ENCODE results near the gene DOCK7.

Gene DOCK7

GRCh38 chr1:62693123-62693522 is 4.9 kb upstream of the DOCK7 start:
- no peak overlapping the region for H3K4me3 Mint-ChIP-seq
- H3K36me3 Mint-ChIP-seq (ENCODE audit: low read depth) = peaks cover 39% of the 10 kb centered on the region
- peaks cover 6% of the 10 kb centered on the region for H3K9me3 Mint-ChIP-seq
- H3K27ac Mint-ChIP-seq = no peak overlapping the region
- peaks cover 2% of the 10 kb centered on the region for H3K27me3 Mint-ChIP-seq (ENCODE audit: low read depth, poor library complexity)
- no peak for TF ChIP-seq CTCF (IDR thresholded peaks at IDR 0.05)
- peaks cover 29% of the 10 kb centered on the region for H3K4me1 Mint-ChIP-seq
- DNase-seq = no peak

- Mint-ChIP-seq H3K27me3 (ENCODE audit: low read depth, poor library complexity) (no peaks in the 10 kb centered on the region), H3K4me1 (peaks cover 41% of the 10 kb centered on the region), H3K9me3 (peaks cover 6% of the 10 kb centered on the region), H3K36me3 (ENCODE audit: low read depth) (peaks cover 34% of the 10 kb centered on the region), H3K27ac (no peak overlapping the region), H3K4me3 (peak overlapping the region; percentile 38)
- no peak for TF ChIP-seq CTCF (IDR thresholded peaks at IDR 0.05)
- no peak for DNase-seq
These were observed 3.1 kb upstream of the DOCK7 start for GRCh38 chr1:62691062-62691844.

- Mint-ChIP-seq H3K9me3 (peaks cover 4% of the 10 kb centered on the region), H3K36me3 (ENCODE audit: low read depth) (peaks cover 36% of the 10 kb centered on the region), H3K27me3 (ENCODE audit: low read depth, poor library complexity) (no peaks in the 10 kb centered on the region), H3K4me3 (peak overlapping the region; percentile 99), H3K27ac (no peak overlapping the region), H3K4me1 (peaks cover 52% of the 10 kb centered on the region)
- no peak for TF ChIP-seq CTCF (IDR thresholded peaks at IDR 0.05)
- DNase-seq = no peak
These were observed 1.3 kb upstream of the DOCK7 start for GRCh38 chr1:62689524-62689923.

- no peak for DNase-seq
- H3K27me3 Mint-ChIP-seq (ENCODE audit: low read depth, poor library complexity) = no peaks in the 10 kb centered on the region
- peak overlapping the region; percentile 99 for H3K4me3 Mint-ChIP-seq
- H3K36me3 Mint-ChIP-seq (ENCODE audit: low read depth) = peaks cover 28% of the 10 kb centered on the region
- peak overlapping the region; percentile 92 for H3K27ac Mint-ChIP-seq
- H3K4me1 Mint-ChIP-seq = peaks cover 55% of the 10 kb centered on the region
- no peak for TF ChIP-seq CTCF (IDR thresholded peaks at IDR 0.05)
- no peaks in the 10 kb centered on the region for H3K9me3 Mint-ChIP-seq
These were observed 500 bp upstream of the DOCK7 start for GRCh38 chr1:62688687-62689085.

GRCh38 chr1:62687421-62687902 is 724 bp downstream of the DOCK7 start:
- peak; percentile 60 for DNase-seq
- Mint-ChIP-seq H3K4me3 (peak overlapping the region; percentile 96), H3K4me1 (peaks cover 55% of the 10 kb centered on the region), H3K27me3 (ENCODE audit: low read depth, poor library complexity) (no peaks in the 10 kb centered on the region), H3K9me3 (no peaks in the 10 kb centered on the region), H3K36me3 (ENCODE audit: low read depth) (peaks cover 16% of the 10 kb centered on the region), H3K27ac (peak overlapping the region; percentile 91)
- no peak for TF ChIP-seq CTCF (IDR thresholded peaks at IDR 0.05)

- no peak for TF ChIP-seq CTCF (IDR thresholded peaks at IDR 0.05)
- no peaks in the 10 kb centered on the region for H3K9me3 Mint-ChIP-seq
- peak overlapping the region; percentile 96 for H3K4me3 Mint-ChIP-seq
- DNase-seq = no peak
- no peaks in the 10 kb centered on the region for H3K27me3 Mint-ChIP-seq (ENCODE audit: low read depth, poor library complexity)
- H3K36me3 Mint-ChIP-seq (ENCODE audit: low read depth) = peaks cover 11% of the 10 kb centered on the region
- H3K27ac Mint-ChIP-seq = no peak overlapping the region
- peaks cover 54% of the 10 kb centered on the region for H3K4me1 Mint-ChIP-seq
These were observed 1.4 kb downstream of the DOCK7 start for GRCh38 chr1:62686822-62687221.

Data from nephron progenitor cell (in vitro differentiated cells).